ENCODE results near the gene SLC22A23.
A peak's percentile ranks its signal among the peaks of the same experiment; 100 is the strongest.

Gene SLC22A23

GRCh38 chr6:3230900-3231246 lies 226.0 kb downstream of the SLC22A23 start:
- no peak for FAIRE-seq
- DNase-seq (ENCODE audit: low spot score): peak; percentile 14

- no peak for FAIRE-seq
- no peak for DNase-seq (ENCODE audit: low spot score)
Measured at GRCh38 chr6:3230256-3230882, 226.5 kb downstream of the SLC22A23 start.

GRCh38 chr6:3229566-3230178 lies 227.2 kb downstream of the SLC22A23 start:
- DNase-seq (ENCODE audit: low spot score) (no peak), FAIRE-seq (no peak)

- DNase-seq (ENCODE audit: low spot score): no peak
- no peak for FAIRE-seq
Measured at GRCh38 chr6:3228771-3229565, 227.9 kb downstream of the SLC22A23 start.

GRCh38 chr6:3228046-3228671 lies 228.7 kb downstream of the SLC22A23 start:
- no peak for FAIRE-seq
- DNase-seq (ENCODE audit: low spot score): no peak

- FAIRE-seq: no peak
Measured at GRCh38 chr6:3227363-3228045, 229.3 kb downstream of the SLC22A23 start, which contains the start of gene TUBB2B. Gene TUBB2B, minus strand, starts transcription at chr6:3227653. Its CDS starts 110 bp downstream, at chr6:3227543.

GRCh38 chr6:3226481-3227362 lies 230.1 kb downstream of the SLC22A23 start:
- FAIRE-seq (no peak), DNase-seq (ENCODE audit: low spot score) (no peak)

More at GRCh38 chr6:3227363-3228045, 229.3 kb downstream of the SLC22A23 start, which contains the start of gene TUBB2B:
- no peak for DNase-seq (ENCODE audit: low spot score)

GRCh38 chr6:3226042-3226441 lies 230.8 kb downstream of the SLC22A23 start:
- no peak for DNase-seq (ENCODE audit: low spot score)
- FAIRE-seq: no peak

- FAIRE-seq: no peak
Measured at GRCh38 chr6:3222506-3223038, 234.3 kb downstream of the SLC22A23 start.

GRCh38 chr6:3221578-3221977 lies 235.3 kb downstream of the SLC22A23 start:
- DNase-seq (ENCODE audit: low spot score) (no peak), FAIRE-seq (no peak)

More at GRCh38 chr6:3222506-3223038, 234.3 kb downstream of the SLC22A23 start:
- no peak for DNase-seq (ENCODE audit: low spot score)

- FAIRE-seq (no peak), DNase-seq (ENCODE audit: low spot score) (no peak)
Measured at GRCh38 chr6:3220366-3220765, 236.5 kb downstream of the SLC22A23 start.

Measured in RCC 7860 (cell line).